Astrocyte of the cerebellum (primary cell): Measurements from ENCODE around the gene TBC1D10A.

ENCODE experiments used
- DNase-seq: peaks from one replicate; pipeline ENCODE4 v3.0.0-alpha.2; 2011; ENCODE audit warnings: low read depth
- H3K4me3 ChIP-seq: 2 replicates; pipeline ENCODE4 v1.5.1; 2011; ENCODE audit warnings: mild to moderate bottlenecking, low read depth, low read length, moderate library complexity
- CTCF ChIP-seq: IDR thresholded peaks from 2 replicates; pipeline ENCODE4 v1.5.1; 2012; ENCODE audit warnings: low read length, low read depth, moderate library complexity, mild to moderate bottlenecking; ENCODE audit errors: missing control alignments
- in situ Hi-C: cut with HindIII; loops from 2 replicates; pipeline ENCODE4 v1.10.0; 2017; ENCODE audit warnings: low sequenced_read_pairs

Gene TBC1D10A

GRCh38 chr22:30288419-30289140 is 38.2 kb downstream of the TBC1D10A start:
- in situ Hi-C loops = no loop called here

GRCh38 chr22:30287648-30288418 is 38.9 kb downstream of the TBC1D10A start:
- peak; percentile 73 for TF ChIP-seq CTCF
- in situ Hi-C loops = no loop called here
- peak; percentile 87 for DNase-seq
- H3K4me3 ChIP-seq = peak overlapping the region; percentile 85

More at GRCh38 chr22:30288419-30289140, 38.2 kb downstream of the TBC1D10A start:
- TF ChIP-seq CTCF = no peak
- DNase-seq = no peak
- H3K4me3 ChIP-seq = peak overlapping the region; percentile 85

GRCh38 chr22:30286813-30287647 is 39.7 kb downstream of the TBC1D10A start:
- in situ Hi-C loops = no loop called here
- H3K4me3 ChIP-seq = no peak overlapping the region
- TF ChIP-seq CTCF = peak; percentile 90
- DNase-seq = no peak

GRCh38 chr22:30286331-30286730 is 40.4 kb downstream of the TBC1D10A start:
- no peak for DNase-seq
- H3K4me3 ChIP-seq = no peak overlapping the region
- in situ Hi-C loops = no loop called here
- no peak for TF ChIP-seq CTCF

- no peak for DNase-seq
- H3K4me3 ChIP-seq = no peak overlapping the region
- in situ Hi-C loops = no loop called here
- TF ChIP-seq CTCF = no peak
These were observed 40.9 kb downstream of the TBC1D10A start for GRCh38 chr22:30285846-30286200.

GRCh38 chr22:30285176-30285845 is 41.4 kb downstream of the TBC1D10A start:
- no peak overlapping the region for H3K4me3 ChIP-seq
- no peak for TF ChIP-seq CTCF
- DNase-seq = no peak
- in situ Hi-C loops = no loop called here
